ENCODE measurements around the gene SOHLH2. TPM values are rescaled to one million over a fixed set of nuclear protein-coding genes. Genes with fewer than 3 reads are reported as not detected.

The SOHLH2 gene, protein sequence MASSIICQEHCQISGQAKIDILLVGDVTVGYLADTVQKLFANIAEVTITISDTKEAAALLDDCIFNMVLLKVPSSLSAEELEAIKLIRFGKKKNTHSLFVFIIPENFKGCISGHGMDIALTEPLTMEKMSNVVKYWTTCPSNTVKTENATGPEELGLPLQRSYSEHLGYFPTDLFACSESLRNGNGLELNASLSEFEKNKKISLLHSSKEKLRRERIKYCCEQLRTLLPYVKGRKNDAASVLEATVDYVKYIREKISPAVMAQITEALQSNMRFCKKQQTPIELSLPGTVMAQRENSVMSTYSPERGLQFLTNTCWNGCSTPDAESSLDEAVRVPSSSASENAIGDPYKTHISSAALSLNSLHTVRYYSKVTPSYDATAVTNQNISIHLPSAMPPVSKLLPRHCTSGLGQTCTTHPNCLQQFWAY
- total RNA-seq, result under 1 TPM in 1 of 2 donors, not detected in 1; 0.84 TPM
- not detected for polyA plus RNA-seq

- DNase-seq (ENCODE audit: low spot score), result no peak
- Histone ChIP-seq H3K4me1 (ENCODE audit: control insufficient read depth in 4 of 4, insufficient read depth in 4 of 4, low read length in 3 of 4) (no peaks in the 10 kb centered on the region), H3K9ac (ENCODE audit: low read depth in 1 of 2, low read length in 2 of 2) (no peak within 1 kb of the TSS), H3K4me3 (ENCODE audit: low read depth in 1 of 3, low read length in 3 of 3) (no peak within 1 kb of the TSS), H3K27ac (ENCODE audit: low read depth in 1 of 2, low read length in 2 of 2) (no peak within 1 kb of the TSS), H3K9me3 (ENCODE audit: control insufficient read depth in 4 of 4, low read length in 3 of 4) (peaks cover 0 to 3% (median 0%) of the 10 kb centered on the region in 4 donors), H3K36me3 (ENCODE audit: control insufficient read depth in 4 of 4, insufficient read depth in 3 of 4, low read depth in 1 of 4, low read length in 3 of 4) (no peaks in the 10 kb centered on the region), H3K27me3 (ENCODE audit: control insufficient read depth in 4 of 4, insufficient read depth in 4 of 4, low read length in 3 of 4) (no peaks in the 10 kb centered on the region)
- TF ChIP-seq TAF1 (conservative IDR thresholded peaks at IDR 0.05), result no peak
- TF ChIP-seq ATF3 (IDR thresholded peaks at IDR 0.05), result no peak
- 92% methylated on average over 53 of the region's 53 CpGs for WGBS
Observed at GRCh38 chr13:36214163-36214921, at the start of gene SOHLH2. TSS of gene SOHLH2 (minus strand) at chr13:36214556. CDS start at chr13:36214526, 30 bp downstream.

DNA sequence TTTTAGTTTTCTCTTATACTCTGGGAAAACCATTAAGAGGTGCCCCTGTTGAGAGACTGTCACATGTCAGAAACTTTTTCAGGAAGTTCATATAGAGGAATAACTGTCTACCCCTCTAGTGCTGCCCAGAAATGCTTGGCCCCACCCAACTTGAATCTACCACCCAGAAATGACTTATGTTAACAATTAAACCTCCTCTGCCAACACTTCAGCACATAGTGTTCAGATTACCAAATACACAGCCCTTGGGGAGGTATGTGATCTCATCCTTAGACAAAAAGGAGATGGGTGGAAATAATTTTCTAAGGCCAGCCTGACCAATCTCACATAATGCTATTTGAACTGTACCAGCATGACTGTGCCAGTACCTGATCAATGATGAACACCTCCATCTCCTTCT is 47.6 kb upstream of the SOHLH2 start:
- DNase-seq (ENCODE audit: low spot score), result no peak
- no peak overlapping the region for H3K27ac ChIP-seq (ENCODE audit: low read depth in 1 of 2, low read length in 2 of 2)
- no peak overlapping the region for H3K9ac ChIP-seq (ENCODE audit: low read depth in 1 of 2, low read length in 2 of 2)
- H3K4me3 ChIP-seq (ENCODE audit: low read depth in 1 of 3, low read length in 3 of 3), result no peak overlapping the region
- H3K4me1 ChIP-seq (ENCODE audit: control insufficient read depth in 4 of 4, insufficient read depth in 4 of 4, low read length in 3 of 4), result no peaks in the 10 kb centered on the region
- H3K9me3 ChIP-seq (ENCODE audit: control insufficient read depth in 4 of 4, low read length in 3 of 4), result no peaks in the 10 kb centered on the region
- TF ChIP-seq ATF3 (IDR thresholded peaks at IDR 0.05), result no peak
- TF ChIP-seq RXRA (IDR thresholded peaks at IDR 0.05), result no peak
- no peak for TF ChIP-seq RAD21 (IDR thresholded peaks at IDR 0.05)
- TF ChIP-seq CTCF (IDR thresholded peaks at IDR 0.05; ENCODE audit: low read depth, low read length, missing input control), result no peak
- no peak for TF ChIP-seq TAF1 (conservative IDR thresholded peaks at IDR 0.05)
- no peak for TF ChIP-seq YY1 (IDR thresholded peaks at IDR 0.05)
- H3K36me3 ChIP-seq (ENCODE audit: control insufficient read depth in 4 of 4, insufficient read depth in 3 of 4, low read depth in 1 of 4, low read length in 3 of 4), result no peaks in the 10 kb centered on the region
- H3K27me3 ChIP-seq (ENCODE audit: control insufficient read depth in 4 of 4, insufficient read depth in 4 of 4, low read length in 3 of 4), result no peaks in the 10 kb centered on the region

- H3K36me3 ChIP-seq (ENCODE audit: control insufficient read depth in 4 of 4, insufficient read depth in 3 of 4, low read depth in 1 of 4, low read length in 3 of 4), result no peaks in the 10 kb centered on the region
- WGBS, result 80% methylated on average over 3 of the region's 3 CpGs
- H3K4me1 ChIP-seq (ENCODE audit: control insufficient read depth in 4 of 4, insufficient read depth in 4 of 4, low read length in 3 of 4), result no peaks in the 10 kb centered on the region
- no peak for DNase-seq (ENCODE audit: low spot score)
- H3K27ac ChIP-seq (ENCODE audit: low read depth in 1 of 2, low read length in 2 of 2), result no peak overlapping the region
- no peaks in the 10 kb centered on the region for H3K9me3 ChIP-seq (ENCODE audit: control insufficient read depth in 4 of 4, low read length in 3 of 4)
- H3K27me3 ChIP-seq (ENCODE audit: control insufficient read depth in 4 of 4, insufficient read depth in 4 of 4, low read length in 3 of 4), result no peaks in the 10 kb centered on the region
- no peak overlapping the region for H3K9ac ChIP-seq (ENCODE audit: low read depth in 1 of 2, low read length in 2 of 2)
- H3K4me3 ChIP-seq (ENCODE audit: low read depth in 1 of 3, low read length in 3 of 3), result no peak overlapping the region
- TF ChIP-seq HNF4A (conservative IDR thresholded peaks at IDR 0.05), result no peak
- TF ChIP-seq FOXA1 (IDR thresholded peaks at IDR 0.05), result no peak
- no peak for TF ChIP-seq GABPA (IDR thresholded peaks at IDR 0.05 in 1 of 2, conservative IDR thresholded peaks at IDR 0.05 in 1 of 2)
- TF ChIP-seq JUND (IDR thresholded peaks at IDR 0.05), result no peak
- TF ChIP-seq, protein P1, sequence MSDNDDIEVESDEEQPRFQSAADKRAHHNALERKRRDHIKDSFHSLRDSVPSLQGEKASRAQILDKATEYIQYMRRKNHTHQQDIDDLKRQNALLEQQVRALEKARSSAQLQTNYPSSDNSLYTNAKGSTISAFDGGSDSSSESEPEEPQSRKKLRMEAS (IDR thresholded peaks at IDR 0.05), result no peak
- TF ChIP-seq FOXA2 (IDR thresholded peaks at IDR 0.05), result no peak
- no peak for TF ChIP-seq RAD21 (IDR thresholded peaks at IDR 0.05)
- TF ChIP-seq CTCF (IDR thresholded peaks at IDR 0.05; ENCODE audit: low read depth, low read length, missing input control), result no peak
- TF ChIP-seq, protein P2, sequence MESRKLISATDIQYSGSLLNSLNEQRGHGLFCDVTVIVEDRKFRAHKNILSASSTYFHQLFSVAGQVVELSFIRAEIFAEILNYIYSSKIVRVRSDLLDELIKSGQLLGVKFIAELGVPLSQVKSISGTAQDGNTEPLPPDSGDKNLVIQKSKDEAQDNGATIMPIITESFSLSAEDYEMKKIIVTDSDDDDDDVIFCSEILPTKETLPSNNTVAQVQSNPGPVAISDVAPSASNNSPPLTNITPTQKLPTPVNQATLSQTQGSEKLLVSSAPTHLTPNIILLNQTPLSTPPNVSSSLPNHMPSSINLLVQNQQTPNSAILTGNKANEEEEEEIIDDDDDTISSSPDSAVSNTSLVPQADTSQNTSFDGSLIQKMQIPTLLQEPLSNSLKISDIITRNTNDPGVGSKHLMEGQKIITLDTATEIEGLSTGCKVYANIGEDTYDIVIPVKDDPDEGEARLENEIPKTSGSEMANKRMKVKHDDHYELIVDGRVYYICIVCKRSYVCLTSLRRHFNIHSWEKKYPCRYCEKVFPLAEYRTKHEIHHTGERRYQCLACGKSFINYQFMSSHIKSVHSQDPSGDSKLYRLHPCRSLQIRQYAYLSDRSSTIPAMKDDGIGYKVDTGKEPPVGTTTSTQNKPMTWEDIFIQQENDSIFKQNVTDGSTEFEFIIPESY (IDR thresholded peaks at IDR 0.05), result no peak
- TF ChIP-seq, protein P3, sequence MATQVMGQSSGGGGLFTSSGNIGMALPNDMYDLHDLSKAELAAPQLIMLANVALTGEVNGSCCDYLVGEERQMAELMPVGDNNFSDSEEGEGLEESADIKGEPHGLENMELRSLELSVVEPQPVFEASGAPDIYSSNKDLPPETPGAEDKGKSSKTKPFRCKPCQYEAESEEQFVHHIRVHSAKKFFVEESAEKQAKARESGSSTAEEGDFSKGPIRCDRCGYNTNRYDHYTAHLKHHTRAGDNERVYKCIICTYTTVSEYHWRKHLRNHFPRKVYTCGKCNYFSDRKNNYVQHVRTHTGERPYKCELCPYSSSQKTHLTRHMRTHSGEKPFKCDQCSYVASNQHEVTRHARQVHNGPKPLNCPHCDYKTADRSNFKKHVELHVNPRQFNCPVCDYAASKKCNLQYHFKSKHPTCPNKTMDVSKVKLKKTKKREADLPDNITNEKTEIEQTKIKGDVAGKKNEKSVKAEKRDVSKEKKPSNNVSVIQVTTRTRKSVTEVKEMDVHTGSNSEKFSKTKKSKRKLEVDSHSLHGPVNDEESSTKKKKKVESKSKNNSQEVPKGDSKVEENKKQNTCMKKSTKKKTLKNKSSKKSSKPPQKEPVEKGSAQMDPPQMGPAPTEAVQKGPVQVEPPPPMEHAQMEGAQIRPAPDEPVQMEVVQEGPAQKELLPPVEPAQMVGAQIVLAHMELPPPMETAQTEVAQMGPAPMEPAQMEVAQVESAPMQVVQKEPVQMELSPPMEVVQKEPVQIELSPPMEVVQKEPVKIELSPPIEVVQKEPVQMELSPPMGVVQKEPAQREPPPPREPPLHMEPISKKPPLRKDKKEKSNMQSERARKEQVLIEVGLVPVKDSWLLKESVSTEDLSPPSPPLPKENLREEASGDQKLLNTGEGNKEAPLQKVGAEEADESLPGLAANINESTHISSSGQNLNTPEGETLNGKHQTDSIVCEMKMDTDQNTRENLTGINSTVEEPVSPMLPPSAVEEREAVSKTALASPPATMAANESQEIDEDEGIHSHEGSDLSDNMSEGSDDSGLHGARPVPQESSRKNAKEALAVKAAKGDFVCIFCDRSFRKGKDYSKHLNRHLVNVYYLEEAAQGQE (IDR thresholded peaks at IDR 0.05), result no peak
Observed at GRCh38 chr13:36261011-36261410, 46.7 kb upstream of the SOHLH2 start.

Measured in liver (tissue), 9 donors.